Measurements from ENCODE around the gene MBLAC1.

The MBLAC1 gene

GRCh38 chr7:100098913-100099312 lies 27.9 kb upstream of the MBLAC1 start:
- peak overlapping the region; percentile 100 for H3K9ac ChIP-seq (ENCODE audit: low read depth, low read length)
- WGBS: 97% methylated on average over 10 of the region's 10 CpGs
- H3K4me3 ChIP-seq (ENCODE audit: low read length): peak overlapping the region; percentile 96; the same call in 1 of the 2 replicates
- no peaks in the 10 kb centered on the region for H3K27me3 ChIP-seq (ENCODE audit: insufficient read depth, low read length)
- H3K27ac ChIP-seq (ENCODE audit: low read depth, low read length): no peak overlapping the region
- H3K36me3 ChIP-seq (ENCODE audit: insufficient read depth, low read length): peaks cover 67% of the 10 kb centered on the region
- peaks cover 11% of the 10 kb centered on the region for H3K4me1 ChIP-seq (ENCODE audit: insufficient read depth, low read length)
- H3K9me3 ChIP-seq (ENCODE audit: insufficient read depth, low read depth, low read length): no peaks in the 10 kb centered on the region

GRCh38 chr7:100099452-100099851 lies 27.3 kb upstream of the MBLAC1 start:
- H3K9ac ChIP-seq (ENCODE audit: low read depth, low read length): peak overlapping the region; percentile 100
- no peaks in the 10 kb centered on the region for H3K9me3 ChIP-seq (ENCODE audit: insufficient read depth, low read depth, low read length)
- H3K27me3 ChIP-seq (ENCODE audit: insufficient read depth, low read length): no peaks in the 10 kb centered on the region
- peaks cover 65% of the 10 kb centered on the region for H3K36me3 ChIP-seq (ENCODE audit: insufficient read depth, low read length)
- peak overlapping the region; percentile 96 for H3K4me3 ChIP-seq (ENCODE audit: low read length)
- peaks cover 11% of the 10 kb centered on the region for H3K4me1 ChIP-seq (ENCODE audit: insufficient read depth, low read length)
- 94% methylated on average over 12 of the region's 12 CpGs for WGBS
- peak overlapping the region; percentile 100 for H3K27ac ChIP-seq (ENCODE audit: low read depth, low read length)

- Histone ChIP-seq H3K4me1 (ENCODE audit: insufficient read depth, low read length) (peaks cover 11% of the 10 kb centered on the region), H3K4me3 (ENCODE audit: low read length) (peak overlapping the region; percentile 96), H3K36me3 (ENCODE audit: insufficient read depth, low read length) (peaks cover 59% of the 10 kb centered on the region), H3K27me3 (ENCODE audit: insufficient read depth, low read length) (no peaks in the 10 kb centered on the region), H3K27ac (ENCODE audit: low read depth, low read length) (peak overlapping the region; percentile 100), H3K9me3 (ENCODE audit: insufficient read depth, low read depth, low read length) (no peaks in the 10 kb centered on the region), H3K9ac (ENCODE audit: low read depth, low read length) (peak overlapping the region; percentile 100)
- under 1% methylated on average over 61 of the region's 61 CpGs for WGBS
These were observed 26.2 kb upstream of the MBLAC1 start for GRCh38 chr7:100100420-100101015.

GRCh38 chr7:100101016-100101862 lies 25.5 kb upstream of the MBLAC1 start, which contains the start of the genes AP4M1 and MCM7:
AP4M1 (plus strand) TSS chr7:100101643; CDS start chr7:100101715, 72 bp downstream.
MCM7 (minus strand) TSS chr7:100101397; CDS start chr7:100101294, 103 bp downstream.
- Histone ChIP-seq H3K36me3 (ENCODE audit: insufficient read depth, low read length) (peaks cover 58% of the 10 kb centered on the region), H3K27ac (ENCODE audit: low read depth, low read length) (peak within 1 kb of the TSS; percentile 100), H3K9ac (ENCODE audit: low read depth, low read length) (peak within 1 kb of the TSS; percentile 100), H3K4me3 (ENCODE audit: low read length) (peak within 1 kb of the TSS; percentile 96), H3K4me1 (ENCODE audit: insufficient read depth, low read length) (peaks cover 11% of the 10 kb centered on the region), H3K9me3 (ENCODE audit: insufficient read depth, low read depth, low read length) (no peaks in the 10 kb centered on the region), H3K27me3 (ENCODE audit: insufficient read depth, low read length) (no peaks in the 10 kb centered on the region)
- under 1% methylated on average over 80 of the region's 80 CpGs for WGBS

- 92% methylated on average over 17 of the region's 17 CpGs for WGBS
- Histone ChIP-seq H3K27ac (ENCODE audit: low read depth, low read length) (no peak overlapping the region), H3K27me3 (ENCODE audit: insufficient read depth, low read length) (no peaks in the 10 kb centered on the region), H3K4me1 (ENCODE audit: insufficient read depth, low read length) (peaks cover 11% of the 10 kb centered on the region), H3K9ac (ENCODE audit: low read depth, low read length) (no peak overlapping the region), H3K9me3 (ENCODE audit: insufficient read depth, low read depth, low read length) (no peaks in the 10 kb centered on the region), H3K4me3 (ENCODE audit: low read length) (peak overlapping the region; percentile 96), H3K36me3 (ENCODE audit: insufficient read depth, low read length) (peaks cover 56% of the 10 kb centered on the region)
These were observed 23.6 kb upstream of the MBLAC1 start for GRCh38 chr7:100102950-100103840.

GRCh38 chr7:100105534-100105933 lies 21.2 kb upstream of the MBLAC1 start:
- H3K9me3 ChIP-seq (ENCODE audit: insufficient read depth, low read depth, low read length): no peaks in the 10 kb centered on the region
- H3K4me3 ChIP-seq (ENCODE audit: low read length): no peak overlapping the region
- H3K36me3 ChIP-seq (ENCODE audit: insufficient read depth, low read length): peaks cover 55% of the 10 kb centered on the region
- H3K27ac ChIP-seq (ENCODE audit: low read depth, low read length): no peak overlapping the region
- 97% methylated on average over 4 of the region's 4 CpGs for WGBS
- no peaks in the 10 kb centered on the region for H3K27me3 ChIP-seq (ENCODE audit: insufficient read depth, low read length)
- H3K9ac ChIP-seq (ENCODE audit: low read depth, low read length): no peak overlapping the region
- H3K4me1 ChIP-seq (ENCODE audit: insufficient read depth, low read length): peaks cover 5% of the 10 kb centered on the region

- peaks cover 66% of the 10 kb centered on the region for H3K36me3 ChIP-seq (ENCODE audit: insufficient read depth, low read length)
- no peak overlapping the region for H3K4me3 ChIP-seq (ENCODE audit: low read length)
- H3K9me3 ChIP-seq (ENCODE audit: insufficient read depth, low read depth, low read length): no peaks in the 10 kb centered on the region
- no peaks in the 10 kb centered on the region for H3K27me3 ChIP-seq (ENCODE audit: insufficient read depth, low read length)
- WGBS: 92% methylated on average over 17 of the region's 17 CpGs
- H3K4me1 ChIP-seq (ENCODE audit: insufficient read depth, low read length): peaks cover 5% of the 10 kb centered on the region
- no peak overlapping the region for H3K27ac ChIP-seq (ENCODE audit: low read depth, low read length)
- no peak overlapping the region for H3K9ac ChIP-seq (ENCODE audit: low read depth, low read length)
These were observed 20.1 kb upstream of the MBLAC1 start for GRCh38 chr7:100106633-100107032.

GRCh38 chr7:100107125-100107737 lies 19.5 kb upstream of the MBLAC1 start:
- Histone ChIP-seq H3K9ac (ENCODE audit: low read depth, low read length) (no peak overlapping the region), H3K4me1 (ENCODE audit: insufficient read depth, low read length) (peaks cover 5% of the 10 kb centered on the region), H3K36me3 (ENCODE audit: insufficient read depth, low read length) (peaks cover 71% of the 10 kb centered on the region), H3K4me3 (ENCODE audit: low read length) (no peak overlapping the region), H3K27me3 (ENCODE audit: insufficient read depth, low read length) (no peaks in the 10 kb centered on the region), H3K27ac (ENCODE audit: low read depth, low read length) (no peak overlapping the region), H3K9me3 (ENCODE audit: insufficient read depth, low read depth, low read length) (no peaks in the 10 kb centered on the region)
- 95% methylated on average over 25 of the region's 25 CpGs for WGBS

- Histone ChIP-seq H3K27me3 (ENCODE audit: insufficient read depth, low read length) (no peaks in the 10 kb centered on the region), H3K4me1 (ENCODE audit: insufficient read depth, low read length) (no peaks in the 10 kb centered on the region), H3K4me3 (ENCODE audit: low read length) (no peak overlapping the region), H3K36me3 (ENCODE audit: insufficient read depth, low read length) (peaks cover 76% of the 10 kb centered on the region), H3K9me3 (ENCODE audit: insufficient read depth, low read depth, low read length) (no peaks in the 10 kb centered on the region), H3K27ac (ENCODE audit: low read depth, low read length) (no peak overlapping the region), H3K9ac (ENCODE audit: low read depth, low read length) (no peak overlapping the region)
- WGBS: 94% methylated on average over 11 of the region's 11 CpGs
These were observed 18.9 kb upstream of the MBLAC1 start for GRCh38 chr7:100107890-100108289.

GRCh38 chr7:100109521-100110163 lies 17.1 kb upstream of the MBLAC1 start:
- Histone ChIP-seq H3K4me1 (ENCODE audit: insufficient read depth, low read length) (no peaks in the 10 kb centered on the region), H3K9me3 (ENCODE audit: insufficient read depth, low read depth, low read length) (no peaks in the 10 kb centered on the region), H3K36me3 (ENCODE audit: insufficient read depth, low read length) (peaks cover 82% of the 10 kb centered on the region), H3K27me3 (ENCODE audit: insufficient read depth, low read length) (no peaks in the 10 kb centered on the region), H3K27ac (ENCODE audit: low read depth, low read length) (no peak overlapping the region), H3K9ac (ENCODE audit: low read depth, low read length) (no peak overlapping the region), H3K4me3 (ENCODE audit: low read length) (no peak overlapping the region)
- WGBS: 88% methylated on average over 12 of the region's 12 CpGs
